GM12891 (cell line): Measurements from ENCODE around the gene NACAD.

Experiments
- POLR2A ChIP-seq: IDR thresholded peaks from 2 replicates; pipeline ENCODE4 v1.6.1; 2011; ENCODE audit warnings: low read depth, low read length, control low read depth
- POLR2AphosphoS5 ChIP-seq: IDR thresholded peaks from 2 replicates; pipeline ENCODE4 v1.6.1; 2011; ENCODE audit warnings: low read depth, low read length, control low read depth
- POU2F2 ChIP-seq: IDR thresholded peaks from 2 replicates; pipeline ENCODE4 v1.6.1; 2011; ENCODE audit warnings: low read depth, mild to moderate bottlenecking, control low read depth, low read length, moderate library complexity
- SPI1 ChIP-seq: IDR thresholded peaks from 2 replicates; pipeline ENCODE4 v1.6.1; 2011; ENCODE audit warnings: low read depth, low read length, control low read depth
- TAF1 ChIP-seq: IDR thresholded peaks from 2 replicates; pipeline ENCODE4 v1.6.1; 2011; ENCODE audit warnings: low read depth, low read length, control low read depth

DNA sequence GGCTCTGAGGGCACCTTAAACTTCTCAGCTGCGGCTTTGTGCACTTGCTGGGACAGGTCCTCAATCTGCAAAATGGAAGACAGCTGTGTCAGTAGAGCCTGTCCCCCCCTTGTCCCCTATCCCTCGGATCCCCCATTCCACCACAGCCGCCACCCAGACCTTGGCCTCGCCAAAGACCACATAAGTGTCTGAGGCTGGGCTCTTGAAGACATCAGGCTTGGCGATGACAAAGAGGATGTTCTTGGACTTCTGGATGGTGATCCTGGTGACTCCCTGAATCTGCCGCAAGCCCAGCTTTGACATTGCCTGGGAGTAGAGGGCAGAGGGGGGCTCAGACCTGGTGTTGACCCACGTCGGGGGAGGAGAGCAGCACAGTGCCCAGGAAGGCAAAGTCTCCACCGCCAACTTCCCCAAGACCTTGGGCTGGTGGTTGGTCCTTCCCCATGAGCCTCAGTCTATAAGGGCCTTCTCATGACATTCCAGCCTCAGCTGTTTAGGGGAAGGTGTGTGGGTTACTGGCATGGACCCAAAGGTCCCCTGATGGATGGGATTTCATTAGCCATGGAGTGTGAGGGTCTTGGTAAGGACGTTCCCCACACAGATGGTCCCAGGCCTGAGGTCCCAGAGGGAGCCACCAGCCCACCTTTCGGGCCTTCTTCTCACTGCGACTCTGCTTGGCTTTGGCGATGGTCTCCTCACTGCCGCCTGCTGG lies 7.7 kb downstream of the NACAD start:
- TF ChIP-seq POLR2A (no peak), TAF1 (no peak), POU2F2 (no peak), POLR2AphosphoS5 (no peak), SPI1 (no peak)
